Occipital lobe (tissue), 2 donors: ENCODE results near the gene ILF3. TPM values are rescaled to one million over a fixed set of nuclear protein-coding genes. Genes with fewer than 3 reads are reported as not detected.
A peak's percentile ranks its signal among the peaks of the same experiment; 100 is the strongest.

Experiments used
- DNase-seq: peaks from one replicate; lab custom pipeline; 2025; lab: John Stamatoyannopoulos, UW
- total RNA-seq: library from RNA; depleted of rRNA; stranded (reverse); fragments of >200 nt; gene quantifications from one replicate; pipeline ENCODE4 v1.2.3, GENCODE V29; 2014

ILF3 gene
- total RNA-seq, 1 donor from 2014 or later, result 148 TPM

- peak; percentile 90 for DNase-seq
Observed at GRCh38 chr19:10695401-10696398, 41.6 kb downstream of the ILF3 start.

- DNase-seq, result no peak
Observed at GRCh38 chr19:10699650-10700335, 45.6 kb downstream of the ILF3 start.

- DNase-seq, result no peak
Observed at GRCh38 chr19:10701955-10702525, 47.9 kb downstream of the ILF3 start.

GRCh38 chr19:10706990-10707389 is 52.8 kb downstream of the ILF3 start:
- DNase-seq, result no peak

DNA sequence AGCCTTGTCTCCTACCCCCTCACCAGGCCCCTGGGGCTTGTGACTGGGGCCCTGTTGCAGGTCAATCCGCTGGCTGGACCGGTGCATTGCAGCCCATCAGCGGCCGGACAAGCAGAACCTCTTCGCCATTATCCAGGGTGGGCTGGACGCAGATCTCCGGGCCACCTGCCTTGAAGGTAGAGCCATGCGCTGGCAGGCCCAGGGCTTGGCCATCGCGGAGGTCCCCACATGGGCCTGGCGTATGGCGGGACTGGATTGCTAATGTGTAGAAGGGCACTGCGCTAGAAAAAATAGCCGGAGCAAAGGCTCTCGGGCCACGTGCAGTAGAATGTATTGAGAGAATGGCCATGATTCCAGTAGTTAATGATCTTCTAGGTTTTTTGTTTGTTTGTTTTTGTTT is 53.3 kb downstream of the ILF3 start:
- DNase-seq, result no peak

- no peak for DNase-seq
Observed at GRCh38 chr19:10708291-10708690, 54.1 kb downstream of the ILF3 start.

DNA sequence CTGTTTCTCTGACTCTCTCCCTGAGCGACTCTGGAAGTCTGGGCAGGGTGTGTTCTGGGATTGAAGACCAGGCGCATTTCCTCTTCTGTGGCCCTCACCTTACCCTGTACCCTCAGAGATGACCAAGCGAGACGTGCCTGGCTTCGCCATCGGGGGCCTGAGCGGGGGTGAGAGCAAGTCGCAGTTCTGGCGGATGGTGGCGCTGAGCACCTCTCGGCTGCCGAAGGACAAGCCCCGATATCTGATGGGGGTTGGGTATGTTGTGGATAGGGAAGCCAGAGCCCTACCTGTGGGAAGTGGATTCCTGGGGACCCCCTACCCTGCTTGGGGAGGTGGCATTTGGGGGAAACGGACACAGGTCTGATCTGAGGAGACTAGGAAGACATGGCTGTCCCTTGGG is 57.9 kb downstream of the ILF3 start:
- no peak for DNase-seq

DNA sequence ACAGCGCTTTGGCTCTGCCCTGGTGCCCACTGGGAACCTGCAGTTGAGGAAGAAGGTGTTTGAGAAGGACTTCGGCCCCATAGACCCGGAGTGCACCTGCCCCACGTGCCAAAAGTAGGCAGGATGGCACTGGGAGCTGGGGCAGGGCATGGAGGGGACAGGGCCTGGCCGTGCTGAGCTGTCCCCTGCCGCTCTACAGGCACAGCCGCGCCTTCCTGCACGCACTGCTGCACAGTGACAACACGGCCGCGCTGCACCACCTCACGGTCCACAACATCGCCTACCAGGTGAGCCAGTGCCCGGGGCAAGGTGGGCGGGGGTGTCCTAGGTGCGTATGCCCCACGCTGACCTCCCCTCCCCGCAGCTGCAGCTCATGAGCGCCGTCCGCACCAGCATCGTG is 58.6 kb downstream of the ILF3 start:
- no peak for DNase-seq

DNA sequence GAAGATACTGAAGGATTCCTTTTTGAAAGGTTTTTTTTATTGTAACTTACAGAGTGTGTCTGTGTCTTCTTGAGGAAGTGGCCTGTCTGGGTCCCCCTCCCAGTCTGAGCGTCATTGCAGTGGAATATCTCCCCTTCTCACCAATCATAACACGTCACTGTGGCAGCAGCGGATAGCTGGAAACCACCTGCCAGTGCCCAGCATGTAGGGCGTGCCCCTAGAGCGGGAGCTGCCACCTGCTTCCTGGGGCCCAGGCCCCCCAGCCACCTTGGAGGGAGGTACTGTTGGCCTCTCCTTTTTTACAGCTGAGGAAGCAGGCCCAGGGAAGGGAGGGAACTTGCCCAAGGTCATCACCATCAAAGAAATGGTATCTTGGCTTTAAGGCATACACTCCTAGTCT is 59.2 kb downstream of the ILF3 start:
- DNase-seq, result no peak

DNA sequence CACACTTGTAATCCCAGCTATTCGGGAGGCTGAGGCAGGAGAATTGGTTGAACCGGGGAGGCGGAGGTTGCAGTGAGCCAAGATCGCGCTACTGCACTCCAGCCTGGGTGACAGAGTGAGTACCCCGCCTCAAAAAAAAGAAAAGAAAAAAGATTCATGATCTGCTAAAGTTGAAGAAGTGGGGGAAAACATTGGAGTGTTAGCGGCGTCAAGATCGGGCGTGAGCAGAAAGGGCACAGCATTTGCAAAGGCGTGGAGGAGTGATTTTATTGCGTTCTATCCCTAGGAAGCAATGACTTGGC is 62.9 kb downstream of the ILF3 start:
- DNase-seq, result no peak

- peak; percentile 99 for DNase-seq
Observed at GRCh38 chr19:10717356-10718204, 63.4 kb downstream of the ILF3 start, which contains the start of gene DNM2. Gene DNM2 (plus strand): TSS chr19:10718079. CDS start chr19:10718243, 164 bp downstream.

- DNase-seq, result no peak
Observed at GRCh38 chr19:10718205-10719196, 64.4 kb downstream of the ILF3 start.

GRCh38 chr19:10719466-10719961 is 65.4 kb downstream of the ILF3 start:
- no peak for DNase-seq

DNA sequence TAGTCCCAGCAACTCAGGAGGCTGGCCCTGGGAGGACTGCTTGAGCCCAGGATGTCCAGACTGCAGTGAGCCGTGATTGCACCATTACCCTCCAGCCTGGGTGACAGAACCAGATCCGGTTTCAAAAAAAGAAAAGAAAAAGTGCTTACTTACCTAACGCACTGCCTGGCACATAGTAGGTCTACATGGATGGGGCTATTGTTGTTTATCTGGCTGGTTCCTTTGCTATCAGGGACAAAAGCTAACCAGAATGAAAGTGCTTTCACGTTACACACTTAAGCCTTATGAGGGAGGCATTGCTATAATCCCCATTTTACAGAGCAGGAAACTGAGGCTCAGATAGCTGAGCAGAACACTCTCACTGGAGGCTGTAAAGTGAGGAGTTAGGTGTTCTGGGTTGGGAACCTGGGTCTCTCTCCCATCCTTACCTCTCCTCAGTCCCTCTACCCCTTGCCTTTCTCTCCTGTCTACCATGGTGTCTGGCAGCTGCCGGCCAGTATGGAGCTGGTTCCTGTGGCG is 66.5 kb downstream of the ILF3 start:
- no peak for DNase-seq

DNA sequence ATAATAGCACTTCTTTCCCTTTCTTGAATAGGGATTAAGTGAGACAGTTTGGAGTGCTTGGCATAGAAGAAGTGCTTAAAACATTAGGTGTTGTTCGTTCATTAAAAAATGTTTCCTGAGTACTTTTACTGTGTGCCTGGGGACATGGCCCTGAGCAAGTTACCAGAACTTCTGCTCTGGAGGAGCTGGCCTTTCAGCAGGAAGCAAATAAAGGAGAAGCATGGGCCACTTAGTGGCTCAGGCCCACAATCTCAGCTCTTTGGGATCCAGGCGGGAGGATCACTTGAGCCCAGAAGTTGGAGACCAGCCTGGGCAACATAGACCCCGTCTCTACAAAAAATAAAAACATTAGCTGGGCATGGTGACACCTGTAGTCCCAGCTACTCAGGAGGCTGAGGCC is 69.4 kb downstream of the ILF3 start:
- no peak for DNase-seq

DNA sequence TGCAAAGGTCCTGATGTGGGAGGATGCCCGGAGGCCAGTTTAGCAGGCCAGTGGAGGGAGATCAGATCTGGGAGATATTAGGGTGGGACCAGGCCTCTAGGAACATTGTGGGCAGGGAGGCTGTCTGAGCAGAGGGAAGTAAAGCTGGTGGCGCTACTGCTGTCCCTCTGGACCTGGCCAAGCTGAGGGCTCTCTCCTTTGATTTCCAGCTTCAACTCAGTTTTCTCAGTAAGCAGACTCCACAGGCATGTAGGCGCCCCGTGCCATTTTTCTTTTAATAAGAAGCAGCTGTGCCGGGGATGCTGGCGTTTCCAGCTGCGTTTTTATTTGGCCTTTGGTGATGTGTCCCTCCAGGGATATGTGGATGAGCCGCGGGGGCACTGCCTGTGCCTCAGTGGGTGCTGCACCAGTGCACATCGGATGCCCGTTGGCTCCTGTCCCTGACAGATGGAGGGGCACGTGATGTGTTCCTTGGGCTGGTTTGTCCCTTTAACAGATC is 70.5 kb downstream of the ILF3 start:
- no peak for DNase-seq

DNA sequence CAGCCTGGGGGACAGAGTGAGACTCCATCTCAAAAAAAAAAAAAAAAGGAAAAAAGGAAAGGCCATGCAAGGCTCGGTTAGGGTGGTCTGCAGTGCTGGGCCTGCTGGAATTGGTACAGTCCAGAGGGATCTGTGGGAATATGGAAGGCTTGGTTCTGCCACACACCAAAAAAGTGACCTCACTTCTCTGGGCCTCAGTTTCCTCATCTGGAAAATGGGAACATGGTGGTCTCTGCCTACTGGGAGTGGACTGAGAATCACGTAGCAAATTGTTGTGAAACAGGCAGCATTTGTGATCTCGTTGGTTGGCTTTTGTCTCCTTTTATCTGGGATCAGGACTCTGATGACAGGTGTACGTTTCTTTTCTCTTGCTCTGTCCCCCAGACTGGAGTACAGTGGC is 71.3 kb downstream of the ILF3 start:
- no peak for DNase-seq

DNA sequence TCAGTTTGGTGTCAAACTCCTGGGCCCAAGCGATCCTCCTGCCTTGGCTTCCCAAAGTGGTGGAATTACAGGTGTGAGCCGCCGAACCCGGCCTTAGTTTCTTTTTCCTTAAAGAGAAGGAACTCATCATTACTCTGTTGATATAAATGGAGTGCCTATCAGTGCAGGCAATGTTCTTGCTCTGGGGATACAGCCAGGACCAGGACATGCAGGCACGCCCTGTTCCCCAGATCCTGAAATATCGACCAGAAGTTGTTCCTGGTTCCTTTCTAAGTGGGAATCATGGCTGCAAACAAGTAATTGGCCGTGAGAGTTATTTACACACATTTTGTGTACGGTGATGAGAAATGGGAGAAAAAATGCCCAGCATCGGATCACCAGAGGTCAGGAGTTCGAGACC is 72.1 kb downstream of the ILF3 start:
- no peak for DNase-seq

GRCh38 chr19:10727685-10728201 is 73.6 kb downstream of the ILF3 start:
- no peak for DNase-seq
